NT2/D1 (cell line): ENCODE measurements around the gene SORL1.

Experiments used
- SUZ12 ChIP-seq: IDR thresholded peaks from 2 replicates; pipeline ENCODE4 v1.6.1; 2011; ENCODE audit not compliant: insufficient read length, insufficient read depth; ENCODE audit errors: extremely low read depth
- YY1 ChIP-seq: IDR thresholded peaks from 2 replicates; pipeline ENCODE4 v1.6.1; 2011; ENCODE audit not compliant: insufficient read length, insufficient read depth
- ZNF274 ChIP-seq: IDR thresholded peaks from 2 replicates; pipeline ENCODE4 v1.6.1; 2011; ENCODE audit warnings: mild to moderate bottlenecking, low read depth, low read length

- TF ChIP-seq YY1 (no peak), ZNF274 (no peak), SUZ12 (no peak)
Measured at GRCh38 chr11:121626507-121626875, 174.4 kb downstream of the SORL1 start.
